K562 (cell line): ENCODE data around the gene GNG3. TPM values are rescaled to one million over a fixed set of nuclear protein-coding genes. Genes with fewer than 3 reads are reported as not detected.

Experiments used
- BACH1 ChIP-seq: fragments of 200-800 bp; sonication (Bioruptor generic); IDR thresholded peaks from 2 replicates; pipeline ENCODE4 v1.6.1; 2016; ENCODE audit warnings: missing genetic modification characterization, missing compliant biosample characterization
- GTF2A2 ChIP-seq: IDR thresholded peaks from 2 replicates; pipeline ENCODE4 v1.6.1; 2016; ENCODE audit warnings: mild to moderate bottlenecking, missing genetic modification characterization, missing compliant biosample characterization
- RERE ChIP-seq: sonication (generic); formaldehyde crosslinking; IDR thresholded peaks from 2 replicates; pipeline ENCODE4 v1.8.0; 2023; ENCODE audit warnings: missing genetic modification reagents, mild to moderate bottlenecking, borderline replicate concordance
- polyA plus RNA-seq, 8 experiments: library from polyadenylated mRNA; depleted of rRNA in 4 of 8; stranded (reverse) in 5 of 8; unstranded in 3 of 8; fragments of >200 nt; fragmentation: Nextera tagmentation in 2 of 8; fragmentation: Illumina TruSeq in 1 of 8; extraction: Ambion mirVana in 2 of 8; extraction: Trizol in 1 of 8; gene quantifications; 2 replicates each; pipeline versions ENCODE4 v1.2.1 to v1.2.3, GENCODE V29; 2011 to 2014; ENCODE audit warnings: inconsistent platforms in 1 of 8, missing spikeins in 1 of 8
- total RNA-seq, 7 experiments: library from RNA; depleted of rRNA in 6 of 7; stranded (reverse); fragments of >200 nt in 6 of 7; fragmentation: Illumina TruSeq in 2 of 7; extraction: Trizol in 2 of 7; gene quantifications; 2 replicates each; pipeline versions ENCODE4 v1.2.1 to v1.2.3, GENCODE V29; 2011 to 2021; ENCODE audit warnings: low replicate concordance in 1 of 7

Gene GNG3
- total and polyA plus RNA-seq, 9 of the 15 experiments (the other 6 are each of a cell fraction or from before 2014, with no cell fraction given), result 0.07 TPM; not detected in 8

DNA sequence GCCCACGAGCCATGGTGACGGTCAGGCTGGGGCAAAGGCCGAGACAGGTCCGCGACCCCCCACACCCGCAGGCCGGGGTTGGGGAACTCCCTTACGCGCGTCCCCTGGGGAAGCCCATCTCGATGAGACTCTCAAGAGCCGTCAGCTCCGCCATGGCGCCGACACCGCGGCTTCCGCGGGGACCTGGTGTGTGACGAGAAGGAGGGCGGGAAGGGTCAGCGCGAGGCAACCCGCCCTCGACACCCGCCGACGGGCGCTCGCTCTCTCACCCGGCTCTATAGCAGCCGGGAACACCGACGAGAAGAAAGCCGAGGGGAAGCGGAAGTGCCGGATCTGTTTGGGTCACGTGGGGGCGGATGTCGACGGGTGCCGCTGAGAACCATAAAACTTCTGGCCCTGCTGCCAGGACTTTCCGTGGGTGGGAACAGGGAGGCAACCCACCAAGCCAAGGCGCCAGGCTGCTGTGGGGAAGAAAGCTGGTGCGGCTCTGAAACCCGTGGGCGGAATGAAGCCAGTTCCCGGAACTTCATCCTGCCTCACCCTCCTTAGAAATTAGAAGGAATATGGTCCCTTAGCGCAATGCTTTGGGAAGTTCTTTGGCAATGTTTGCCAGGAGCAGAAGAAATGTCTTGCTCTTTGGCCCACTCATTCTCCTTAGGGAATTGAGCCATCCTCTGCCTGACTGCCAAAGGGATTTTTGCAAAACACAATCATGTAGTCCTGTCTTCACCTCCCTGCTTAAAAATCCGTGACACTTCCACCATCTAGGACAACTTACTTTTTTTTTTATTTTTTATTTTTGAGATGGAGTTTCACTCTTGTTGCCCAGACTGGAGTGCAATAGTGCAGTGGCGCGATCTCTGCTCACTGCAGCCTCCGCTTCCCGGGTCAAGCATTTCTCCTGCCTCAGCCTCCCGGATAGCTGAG is 28.4 kb upstream of the GNG3 start, which contains the start of gene UBXN1 (continued):
- TF ChIP-seq RERE, result no peak
- TF ChIP-seq GTF2A2, result no peak
- no peak for TF ChIP-seq BACH1 (tag)
- TF ChIP-seq, all 486 proteins: peak for 134
